Measurements from ENCODE around the gene PKD1L1. TPM values are rescaled to one million over a fixed set of nuclear protein-coding genes. Genes with fewer than 3 reads are reported as not detected.

The PKD1L1 gene
- total and polyA plus RNA-seq, 2 donors (not counting 1 experiment from before 2014, with no cell fraction given), result 0.59 to 0.70 TPM

GRCh38 chr7:47949703-47950102, 1.4 kb upstream of the PKD1L1 start:
- ChIA-PET POLR2A (interaction anchor here (0.5 kb wide), 1 partner anchor 128 kb away, joined by 6 read pairs; no protein-coding TSS in a partner anchor), CTCF (interaction anchor here (1.7 to 1.8 kb wide), 2 partner anchors 161 to 684 kb away, joined by 5 to 6 read pairs; no protein-coding TSS in a partner anchor)
- ATAC-seq (ENCODE audit: low read depth) (no peak), DNase-seq (no peak)
- no peak overlapping the region for H3K4me3 ChIP-seq (ENCODE audit: control extremely low read depth in 1 of 5, extremely low read depth in 1 of 5, insufficient read depth in 1 of 5, low read depth in 2 of 5, low read length in 4 of 5)
- H3K9me3 Mint-ChIP-seq (ENCODE audit: insufficient read depth), result no peaks in the 10 kb centered on the region
- 92% methylated on average over 4 of the region's 4 CpGs for WGBS (ENCODE audit: insufficient coverage)
- H3K9me3 ChIP-seq (ENCODE audit: control extremely low read depth in 1 of 3, control insufficient read depth in 2 of 3, insufficient read depth in 1 of 3, low read length in 2 of 3), result no peaks in the 10 kb centered on the region
- no peaks in the 10 kb centered on the region for H4K20me1 ChIP-seq (ENCODE audit: control insufficient read depth, insufficient read depth, low read length, poor library complexity, severe bottlenecking)
- H3K4me1 Mint-ChIP-seq, result no peaks in the 10 kb centered on the region
- intact Hi-C loops (cut with micrococcal nuclease), result loop anchor here (10.0 kb wide), 1 partner anchor 1215 kb away; no protein-coding TSS in a partner anchor
- H3K27me3 ChIP-seq (replicated peaks in 1 of 4; ENCODE audit: control extremely low read depth in 1 of 4, control insufficient read depth in 3 of 4, insufficient read depth in 4 of 4, low read length in 3 of 4), result no peaks in the 10 kb centered on the region
- no peak overlapping the region for H3K9ac ChIP-seq (ENCODE audit: low read length)
- H3K4me2 ChIP-seq (replicated peaks; ENCODE audit: low read depth, low read length, poor library complexity, severe bottlenecking), result no peak overlapping the region
- no peak overlapping the region for H3K27ac Mint-ChIP-seq
- H2AFZ ChIP-seq (ENCODE audit: insufficient read depth, low read depth, low read length, poor library complexity, severe bottlenecking), result no peak overlapping the region
- TF ChIP-seq EZH2 (IDR thresholded peaks at IDR 0.05; ENCODE audit: borderline replicate concordance, insufficient read depth, low read depth, low read length, poor library complexity, severe bottlenecking) (no peak), CTCF (IDR thresholded peaks at IDR 0.05) (no peak)
- no peaks in the 10 kb centered on the region for H3K4me1 ChIP-seq (ENCODE audit: control insufficient read depth in 2 of 2, insufficient read depth in 2 of 2, low read length in 2 of 2)
- H3K27ac ChIP-seq (ENCODE audit: low read length in 2 of 2), result no peak overlapping the region
- H3K27me3 Mint-ChIP-seq, result no peaks in the 10 kb centered on the region
- H3K4me3 Mint-ChIP-seq, result no peak overlapping the region
- peaks cover 0 to 2% of the 10 kb centered on the region in 2 experiments for H3K36me3 ChIP-seq (replicated peaks in 1 of 2; ENCODE audit: control extremely low read depth in 1 of 2, control insufficient read depth in 1 of 2, extremely low read depth in 1 of 2, insufficient read depth in 2 of 2, low read length in 1 of 2)
- no peaks in the 10 kb centered on the region for H3K79me2 ChIP-seq (ENCODE audit: control insufficient read depth, insufficient read depth, low read length)

- intact Hi-C loops (cut with micrococcal nuclease), result loop anchor here (10.0 kb wide), 1 partner anchor 1217 kb away; no protein-coding TSS in a partner anchor
- Mint-ChIP-seq H3K27me3 (no peaks in the 10 kb centered on the region), H3K9me3 (ENCODE audit: insufficient read depth) (no peaks in the 10 kb centered on the region), H3K4me1 (no peaks in the 10 kb centered on the region), H3K4me3 (no peak overlapping the region), H3K27ac (no peak overlapping the region)
- TF ChIP-seq EZH2 (IDR thresholded peaks at IDR 0.05; ENCODE audit: borderline replicate concordance, insufficient read depth, low read depth, low read length, poor library complexity, severe bottlenecking) (no peak), CTCF (IDR thresholded peaks at IDR 0.05) (no peak)
- no CpG with 5 or more reads among the region's 7 CpGs for WGBS (ENCODE audit: insufficient coverage)
- ATAC-seq (ENCODE audit: low read depth) (no peak), DNase-seq (no peak)
- Histone ChIP-seq H3K4me1 (ENCODE audit: control insufficient read depth in 2 of 2, insufficient read depth in 2 of 2, low read length in 2 of 2) (no peaks in the 10 kb centered on the region), H3K9ac (ENCODE audit: low read length) (no peak overlapping the region), H3K4me2 (replicated peaks; ENCODE audit: low read depth, low read length, poor library complexity, severe bottlenecking) (no peak overlapping the region), H4K20me1 (ENCODE audit: control insufficient read depth, insufficient read depth, low read length, poor library complexity, severe bottlenecking) (no peaks in the 10 kb centered on the region), H3K36me3 (replicated peaks in 1 of 2; ENCODE audit: control extremely low read depth in 1 of 2, control insufficient read depth in 1 of 2, extremely low read depth in 1 of 2, insufficient read depth in 2 of 2, low read length in 1 of 2) (no peaks in the 10 kb centered on the region), H3K4me3 (ENCODE audit: control extremely low read depth in 1 of 5, extremely low read depth in 1 of 5, insufficient read depth in 1 of 5, low read depth in 2 of 5, low read length in 4 of 5) (no peak overlapping the region), H3K27ac (ENCODE audit: low read length in 2 of 2) (no peak overlapping the region), H3K27me3 (replicated peaks in 1 of 4; ENCODE audit: control extremely low read depth in 1 of 4, control insufficient read depth in 3 of 4, insufficient read depth in 4 of 4, low read length in 3 of 4) (no peaks in the 10 kb centered on the region), H3K9me3 (ENCODE audit: control extremely low read depth in 1 of 3, control insufficient read depth in 2 of 3, insufficient read depth in 1 of 3, low read length in 2 of 3) (no peaks in the 10 kb centered on the region), H2AFZ (ENCODE audit: insufficient read depth, low read depth, low read length, poor library complexity, severe bottlenecking) (no peak overlapping the region), H3K79me2 (ENCODE audit: control insufficient read depth, insufficient read depth, low read length) (no peaks in the 10 kb centered on the region)
- ChIA-PET CTCF (interaction anchor here (0.7 to 1.4 kb wide), 5 partner anchors 15 to 163 kb away, joined by 3 to 4 read pairs (median 3); no protein-coding TSS in a partner anchor), POLR2A (no interaction called here)
Observed at GRCh38 chr7:47947355-47947749, 914 bp downstream of the PKD1L1 start.

Data from B cell (primary cell).